H9 (cell line): ENCODE results near the gene FRY. TPM values are rescaled to one million over a fixed set of nuclear protein-coding genes. Genes with fewer than 3 reads are reported as not detected.

Source experiments
- DNase-seq: peaks from one replicate; pipeline ENCODE4 v3.0.0-alpha.2; 2017
- H2AFZ ChIP-seq: one replicate; pipeline ENCODE4 v1.6.1; 2013; ENCODE audit warnings: mild to moderate bottlenecking, low read length, control low read depth, moderate library complexity
- H2AK5ac ChIP-seq: 2 replicates; pipeline ENCODE4 v1.6.1; 2013; ENCODE audit warnings: low read length, control low read depth, mixed read lengths; ENCODE audit not compliant: insufficient read length
- H2BK120ac ChIP-seq: one replicate; pipeline ENCODE4 v1.6.1; 2013; ENCODE audit warnings: low read depth, mild to moderate bottlenecking, low read length, control low read depth, inconsistent platforms; ENCODE audit not compliant: poor library complexity, severe bottlenecking
- H2BK12ac ChIP-seq: 2 replicates; pipeline ENCODE4 v1.6.1; 2013; ENCODE audit warnings: low read length, control low read depth, mixed read lengths, low read depth; ENCODE audit not compliant: insufficient read length
- H2BK15ac ChIP-seq: 2 replicates; pipeline ENCODE4 v1.6.1; 2013; ENCODE audit warnings: low read depth, low read length, control low read depth
- H2BK20ac ChIP-seq: one replicate; pipeline ENCODE4 v1.6.1; 2013; ENCODE audit warnings: low read depth, mild to moderate bottlenecking, low read length, control low read depth, inconsistent platforms; ENCODE audit not compliant: poor library complexity, severe bottlenecking
- H2BK5ac ChIP-seq: 2 replicates; pipeline ENCODE4 v1.6.1; 2013; ENCODE audit warnings: low read length, control low read depth, mixed read lengths; ENCODE audit not compliant: insufficient read length
- H3K14ac ChIP-seq: 2 replicates; pipeline ENCODE4 v1.6.1; 2013; ENCODE audit warnings: low read length, control low read depth; ENCODE audit not compliant: insufficient read depth
- H3K18ac ChIP-seq: 2 replicates; pipeline ENCODE4 v1.6.1; 2013; ENCODE audit warnings: low read depth, mild to moderate bottlenecking, mixed read lengths, low read length, control low read depth; ENCODE audit not compliant: insufficient read length
- H3K23ac ChIP-seq: 2 replicates; pipeline ENCODE4 v1.6.1; 2013; ENCODE audit warnings: low read length, control low read depth, mixed read lengths, low read depth; ENCODE audit not compliant: insufficient read length
- H3K23me2 ChIP-seq: 2 replicates; pipeline ENCODE4 v1.6.1; 2013; ENCODE audit warnings: low read depth, mild to moderate bottlenecking, mixed read lengths, low read length, control low read depth; ENCODE audit not compliant: insufficient read length, poor library complexity, severe bottlenecking
- H3K27ac ChIP-seq: 2 replicates; pipeline ENCODE4 v1.5.1; 2013; ENCODE audit warnings: low read length, control low read depth, mixed read lengths, low read depth; ENCODE audit not compliant: insufficient read length
- H3K27me3 ChIP-seq: 2 replicates; pipeline ENCODE4 v1.6.1; 2013; ENCODE audit warnings: low read length, control low read depth, inconsistent platforms; ENCODE audit not compliant: insufficient read depth
- H3K4ac ChIP-seq: 2 replicates; pipeline ENCODE4 v1.6.1; 2013; ENCODE audit warnings: low read depth, mild to moderate bottlenecking, control low read depth, inconsistent platforms, low read length, moderate library complexity
- H3K4me1 ChIP-seq: 2 replicates; pipeline ENCODE4 v1.6.1; 2013; ENCODE audit warnings: low read length, control low read depth, inconsistent platforms; ENCODE audit not compliant: insufficient read depth
- H3K4me2 ChIP-seq: 2 replicates; pipeline ENCODE4 v1.6.1; 2013; ENCODE audit warnings: low read length, control low read depth, mixed read lengths; ENCODE audit not compliant: insufficient read length, insufficient read depth
- H3K56ac ChIP-seq: 2 replicates; pipeline ENCODE4 v1.6.1; 2013; ENCODE audit warnings: low read depth, mild to moderate bottlenecking, mixed read lengths, low read length, control low read depth; ENCODE audit not compliant: insufficient read length
- H3K79me1 ChIP-seq: 2 replicates; pipeline ENCODE4 v1.6.1; 2013; ENCODE audit warnings: low read depth, mild to moderate bottlenecking, moderate library complexity, low read length, control low read depth, inconsistent platforms; ENCODE audit not compliant: insufficient read depth, poor library complexity, severe bottlenecking
- H3K79me2 ChIP-seq: 2 replicates; pipeline ENCODE4 v1.6.1; 2013; ENCODE audit warnings: low read length, control low read depth, inconsistent platforms; ENCODE audit not compliant: insufficient read depth
- H3K9ac ChIP-seq: 2 replicates; pipeline ENCODE4 v1.6.1; 2013; ENCODE audit warnings: low read length, control low read depth, mixed read lengths; ENCODE audit not compliant: insufficient read length; ENCODE audit errors: extremely low read depth
- H3K9me3 ChIP-seq: one replicate; pipeline ENCODE4 v1.6.1; 2013; ENCODE audit warnings: low read depth, low read length, inconsistent platforms; ENCODE audit not compliant: control insufficient read depth
- H3T11ph ChIP-seq: one replicate; pipeline ENCODE4 v1.6.1; 2013; ENCODE audit warnings: mild to moderate bottlenecking, low read length, control low read depth, inconsistent platforms
- H4K20me1 ChIP-seq: one replicate; pipeline ENCODE4 v1.6.1; 2013; ENCODE audit not compliant: control insufficient read depth, insufficient read length, insufficient read depth
- H4K5ac ChIP-seq: 2 replicates; pipeline ENCODE4 v1.6.1; 2013; ENCODE audit warnings: low read depth, mild to moderate bottlenecking, mixed read lengths, low read length, control low read depth; ENCODE audit not compliant: insufficient read length
- H4K8ac ChIP-seq: replicated peaks from 2 replicates; pipeline ENCODE4 v1.6.1; 2013; ENCODE audit warnings: low read length, control low read depth, mixed read lengths, low read depth; ENCODE audit not compliant: insufficient read length
- H4K91ac ChIP-seq: 2 replicates; pipeline ENCODE4 v1.6.1; 2013; ENCODE audit warnings: low read depth, mild to moderate bottlenecking, moderate library complexity, mixed read lengths, low read length, control low read depth; ENCODE audit not compliant: insufficient read length
- H3K27ac Mint-ChIP-seq, 3 experiments: 2 replicates in 2 of 3; 3 replicates in 1 of 3; pipeline ENCODE4 v1.8.0; 2020 to 2021; ENCODE audit warnings: mixed read lengths in 3 of 3, mild to moderate bottlenecking in 1 of 3, moderate library complexity in 1 of 3
- H3K27me3 Mint-ChIP-seq: 2 replicates; pipeline ENCODE4 v1.8.0; 2021; ENCODE audit warnings: low read depth, mild to moderate bottlenecking, moderate library complexity, mixed read lengths
- H3K36me3 Mint-ChIP-seq, 3 experiments: 2 replicates in 2 of 3; 3 replicates in 1 of 3; pipeline ENCODE4 v1.8.0; 2020 to 2021; ENCODE audit warnings: low read depth in 3 of 3, mixed read lengths in 3 of 3; ENCODE audit not compliant: insufficient read depth in 1 of 3
- H3K4me1 Mint-ChIP-seq, 2 experiments: 2 replicates each; pipeline ENCODE4 v1.8.0; 2020; ENCODE audit warnings: mixed read lengths in 2 of 2
- H3K4me3 Mint-ChIP-seq, 2 experiments: 2 replicates in 1 of 2; 3 replicates in 1 of 2; pipeline ENCODE4 v1.8.0; 2020 to 2021; ENCODE audit warnings: mild to moderate bottlenecking in 2 of 2, mixed read lengths in 2 of 2, moderate library complexity in 1 of 2
- H3K9me3 Mint-ChIP-seq, 2 experiments: 2 replicates in 1 of 2; 3 replicates in 1 of 2; pipeline ENCODE4 v1.8.0; 2020; ENCODE audit warnings: mild to moderate bottlenecking in 2 of 2, mixed read lengths in 2 of 2, moderate library complexity in 1 of 2
- CTCF ChIP-seq: fragments of 200-600 bp; sonication (generic); conservative IDR thresholded peaks from 3 replicates; pipeline ENCODE4 v1.8.0; 2021; ENCODE audit warnings: antibody characterized with exemption, mild to moderate bottlenecking
- WGBS: extraction: QIAGEN DNeasy Blood & Tissue Kit; methylation state at CpG from one replicate; pipeline ENCODE4 v1.1.7; 2013; ENCODE audit warnings: missing lambda C conversion rate, low lambda C conversion rate, mixed read lengths; ENCODE audit not compliant: insufficient read length; ENCODE audit errors: extremely low coverage; 5-methylcytosine and 5-hydroxymethylcytosine counted together
- total RNA-seq: library from RNA; stranded (reverse); gene quantifications from 2 replicates; pipeline ENCODE4 v1.2.1, GENCODE V29; 2021

FRY gene
- total RNA-seq, 1 experiment from 2014 or later, result 5.2 TPM

DNA sequence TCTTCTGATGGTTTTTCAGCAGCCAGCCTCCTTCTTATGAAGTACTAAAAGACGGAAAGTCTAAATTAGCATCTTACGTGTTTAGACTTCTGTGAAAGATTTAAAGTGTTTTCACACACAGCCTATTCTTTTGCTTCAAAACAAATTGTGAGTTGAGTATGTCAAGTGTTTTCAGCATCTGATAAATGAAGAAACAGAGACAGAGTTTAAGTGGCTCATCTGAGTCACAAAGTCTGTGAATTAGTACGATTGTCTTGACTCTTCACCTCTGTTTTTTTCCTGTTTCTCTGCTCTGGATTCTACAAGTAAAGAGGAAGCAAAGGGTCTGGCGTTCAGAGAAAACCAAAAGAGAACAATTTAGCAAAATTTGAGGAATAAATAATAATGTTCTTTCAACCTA, 116.4 kb downstream of the FRY start:
- no peaks in the 10 kb centered on the region for H3K36me3 Mint-ChIP-seq

More for the DNA sequence above, 116.4 kb downstream of the FRY start:
- Histone ChIP-seq H2BK15ac (no peak overlapping the region), H4K8ac (no peak overlapping the region), H3K14ac (no peak overlapping the region), H2BK5ac (no peak overlapping the region), H3K27ac (no peak overlapping the region), H3K9me3 (no peaks in the 10 kb centered on the region), H4K5ac (no peak overlapping the region), H3K4me1 (no peaks in the 10 kb centered on the region; the same call in 1 of the 2 replicates), H4K20me1 (no peaks in the 10 kb centered on the region), H2BK120ac (no peak overlapping the region), H3K4me2 (no peak overlapping the region), H3K27me3 (no peaks in the 10 kb centered on the region), H2BK20ac (no peak overlapping the region), H3T11ph (no peak overlapping the region), H3K4ac (no peak overlapping the region), H2AFZ (no peak overlapping the region), H3K56ac (no peak overlapping the region), H3K23me2 (no peaks in the 10 kb centered on the region), H2BK12ac (no peak overlapping the region), H3K79me2 (no peaks in the 10 kb centered on the region), H3K23ac (no peak overlapping the region), H3K18ac (no peak overlapping the region), H3K79me1 (no peaks in the 10 kb centered on the region), H2AK5ac (no peak overlapping the region), H3K9ac (no peak overlapping the region), H4K91ac (no peak overlapping the region)
- DNase-seq, result no peak
- no peak for TF ChIP-seq CTCF
- no CpG with 5 or more reads among the region's 4 CpGs for WGBS
- H3K27ac Mint-ChIP-seq, result no peak overlapping the region
- H3K4me1 Mint-ChIP-seq, result peaks cover 6 to 14% of the 10 kb centered on the region in 2 experiments
- H3K9me3 Mint-ChIP-seq, result no peaks in the 10 kb centered on the region; a peak in 1 of 5 replicates
- no peak overlapping the region for H3K4me3 Mint-ChIP-seq
- no peaks in the 10 kb centered on the region for H3K27me3 Mint-ChIP-seq
